Brain microvascular endothelial cell (primary cell): Measurements from ENCODE around the gene OPHN1.
"Not testable (repeated sequence)": the region's sequence is repeated elsewhere in the genome, so short reads cannot be mapped to it uniquely, and the experiment has no call there.

ENCODE experiments used
- DNase-seq: peaks from one replicate; pipeline ENCODE4 v3.0.0-alpha.2; 2020
- H3K27ac ChIP-seq: fragments of 250-450 bp; sonication (Bioruptor Pico); 2 replicates; pipeline ENCODE4 v1.5.1; 2020; ENCODE audit warnings: mild to moderate bottlenecking, moderate library complexity
- H3K27me3 ChIP-seq: fragments of 250-450 bp; sonication (Bioruptor Pico); replicated peaks from 2 replicates; pipeline ENCODE4 v1.5.1; 2020; ENCODE audit warnings: mild to moderate bottlenecking
- H3K36me3 ChIP-seq: fragments of 250-450 bp; sonication (Bioruptor Pico); replicated peaks from 2 replicates; pipeline ENCODE4 v1.5.1; 2020; ENCODE audit warnings: mild to moderate bottlenecking
- H3K4me3 ChIP-seq: 2 replicates; pipeline ENCODE4 v1.5.1; 2011; ENCODE audit warnings: low read depth, mild to moderate bottlenecking, control low read depth, low read length, moderate library complexity
- in situ Hi-C: cut with HindIII; loops from 2 replicates; pipeline ENCODE4 v1.10.0; 2017; ENCODE audit warnings: low sequenced_read_pairs, low pct_ligation_motif_present
- TF ChIP-seq, protein P1 (sequence below): IDR thresholded peaks from 2 replicates; pipeline ENCODE4 v1.5.1; 2011; ENCODE audit warnings: low read depth, mild to moderate bottlenecking, moderate library complexity, low read length, control low read depth, inconsistent platforms; ENCODE audit errors: missing control alignments

OPHN1 gene

DNA sequence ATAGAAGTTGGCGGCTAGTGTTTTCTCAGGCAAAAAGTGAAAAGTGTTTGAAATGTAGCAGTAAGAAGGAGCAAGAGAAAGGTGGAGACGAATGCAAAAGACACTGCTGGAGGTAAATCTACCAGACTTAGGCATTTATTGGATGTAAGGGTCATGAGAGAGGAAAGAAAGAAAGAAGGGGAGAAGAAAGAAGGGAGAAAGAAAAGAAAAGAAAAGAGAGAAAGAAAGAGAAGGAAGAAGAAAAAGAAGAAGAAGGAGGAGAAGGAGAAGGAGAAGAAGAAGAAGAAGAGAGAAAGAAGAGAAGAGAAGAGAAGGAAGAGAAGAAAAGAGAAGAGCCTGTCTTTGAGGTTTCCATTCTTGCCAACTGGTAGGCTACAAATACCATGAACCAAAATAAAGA, 31.2 kb downstream of the OPHN1 start:
- Histone ChIP-seq H3K27ac (no peak overlapping the region), H3K4me3 (no peak overlapping the region), H3K27me3 (no peaks in the 10 kb centered on the region), H3K36me3 (no peaks in the 10 kb centered on the region)
- in situ Hi-C loops: no loop called here
- DNase-seq: no peak
- TF ChIP-seq, protein P1, sequence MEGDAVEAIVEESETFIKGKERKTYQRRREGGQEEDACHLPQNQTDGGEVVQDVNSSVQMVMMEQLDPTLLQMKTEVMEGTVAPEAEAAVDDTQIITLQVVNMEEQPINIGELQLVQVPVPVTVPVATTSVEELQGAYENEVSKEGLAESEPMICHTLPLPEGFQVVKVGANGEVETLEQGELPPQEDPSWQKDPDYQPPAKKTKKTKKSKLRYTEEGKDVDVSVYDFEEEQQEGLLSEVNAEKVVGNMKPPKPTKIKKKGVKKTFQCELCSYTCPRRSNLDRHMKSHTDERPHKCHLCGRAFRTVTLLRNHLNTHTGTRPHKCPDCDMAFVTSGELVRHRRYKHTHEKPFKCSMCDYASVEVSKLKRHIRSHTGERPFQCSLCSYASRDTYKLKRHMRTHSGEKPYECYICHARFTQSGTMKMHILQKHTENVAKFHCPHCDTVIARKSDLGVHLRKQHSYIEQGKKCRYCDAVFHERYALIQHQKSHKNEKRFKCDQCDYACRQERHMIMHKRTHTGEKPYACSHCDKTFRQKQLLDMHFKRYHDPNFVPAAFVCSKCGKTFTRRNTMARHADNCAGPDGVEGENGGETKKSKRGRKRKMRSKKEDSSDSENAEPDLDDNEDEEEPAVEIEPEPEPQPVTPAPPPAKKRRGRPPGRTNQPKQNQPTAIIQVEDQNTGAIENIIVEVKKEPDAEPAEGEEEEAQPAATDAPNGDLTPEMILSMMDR: no peak

DNA sequence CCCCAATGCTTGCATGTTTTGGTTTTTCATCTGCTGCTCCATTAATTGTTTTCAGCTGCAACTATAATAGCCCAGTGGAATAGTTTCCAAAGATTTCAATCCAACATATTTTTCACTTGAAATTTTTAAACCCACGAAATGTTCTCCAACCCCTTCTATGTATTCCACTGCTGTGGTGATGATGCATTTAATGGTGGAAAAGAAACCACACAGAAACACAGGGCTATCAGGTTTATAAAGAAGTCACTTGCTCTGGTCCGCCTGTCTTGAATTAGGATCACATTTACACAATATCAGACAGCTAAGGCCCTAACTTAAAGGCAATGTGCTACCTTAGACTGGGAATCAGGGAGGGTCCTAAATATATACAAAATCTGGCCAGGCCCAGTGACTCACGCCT, 35.0 kb downstream of the OPHN1 start:
- DNase-seq: no peak
- no peak overlapping the region for H3K27ac ChIP-seq
- TF ChIP-seq, protein P1: no peak
- H3K4me3 ChIP-seq: no peak overlapping the region
- no peaks in the 10 kb centered on the region for H3K36me3 ChIP-seq
- in situ Hi-C loops: no loop called here
- no peaks in the 10 kb centered on the region for H3K27me3 ChIP-seq

DNA sequence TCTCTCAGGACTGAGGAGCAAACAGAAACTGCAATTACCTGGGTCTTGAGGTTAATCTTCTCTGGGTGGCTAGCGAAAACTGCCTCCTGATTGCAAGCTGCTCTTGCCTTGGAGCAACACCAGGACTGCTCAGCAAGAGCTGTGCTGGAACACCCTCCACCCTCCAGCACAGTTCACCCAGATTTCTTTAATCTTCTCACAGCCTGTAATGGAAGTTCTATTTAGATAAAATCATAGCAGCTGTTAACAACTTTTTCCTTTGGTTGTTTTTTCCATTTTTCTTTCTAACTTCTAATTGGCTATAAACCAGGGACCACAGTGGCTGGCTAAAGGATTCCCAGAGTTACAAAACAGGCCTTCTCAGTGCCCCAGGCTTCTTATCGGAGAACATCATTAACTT, 36.3 kb downstream of the OPHN1 start:
- in situ Hi-C loops: no loop called here
- DNase-seq: no peak
- Histone ChIP-seq H3K4me3 (no peak overlapping the region), H3K27me3 (no peaks in the 10 kb centered on the region), H3K36me3 (no peaks in the 10 kb centered on the region), H3K27ac (no peak overlapping the region)
- TF ChIP-seq, protein P1: no peak

DNA sequence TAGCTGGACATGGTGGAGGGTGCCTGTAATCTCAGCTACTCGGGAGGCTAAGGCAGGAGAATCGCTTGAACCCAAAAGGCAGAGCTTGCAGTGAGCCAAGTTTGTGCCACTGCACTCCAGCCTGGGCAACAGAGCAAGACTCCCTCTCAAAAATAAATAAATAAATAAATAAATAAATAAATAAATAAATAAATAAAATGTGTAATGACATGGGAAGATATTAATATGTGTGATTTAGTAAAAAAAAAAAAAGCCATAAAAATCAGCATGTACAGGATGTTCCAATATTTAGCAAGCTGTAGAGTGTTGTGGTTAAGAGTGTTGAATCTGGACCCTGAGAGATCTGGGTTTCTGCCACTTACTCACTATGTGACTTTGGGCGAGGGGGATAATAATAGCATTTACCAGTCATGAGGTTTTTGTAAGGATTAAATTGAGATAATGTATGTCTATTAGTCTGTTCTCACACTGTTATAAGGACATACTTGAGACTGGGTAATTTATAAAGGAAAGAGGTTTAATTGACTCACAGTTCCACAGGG, 43.8 kb downstream of the OPHN1 start:
- in situ Hi-C loops, H3K27ac ChIP-seq, H3K36me3 ChIP-seq, H3K4me3 ChIP-seq, DNase-seq, H3K27me3 ChIP-seq: not testable (repeated sequence)

DNA sequence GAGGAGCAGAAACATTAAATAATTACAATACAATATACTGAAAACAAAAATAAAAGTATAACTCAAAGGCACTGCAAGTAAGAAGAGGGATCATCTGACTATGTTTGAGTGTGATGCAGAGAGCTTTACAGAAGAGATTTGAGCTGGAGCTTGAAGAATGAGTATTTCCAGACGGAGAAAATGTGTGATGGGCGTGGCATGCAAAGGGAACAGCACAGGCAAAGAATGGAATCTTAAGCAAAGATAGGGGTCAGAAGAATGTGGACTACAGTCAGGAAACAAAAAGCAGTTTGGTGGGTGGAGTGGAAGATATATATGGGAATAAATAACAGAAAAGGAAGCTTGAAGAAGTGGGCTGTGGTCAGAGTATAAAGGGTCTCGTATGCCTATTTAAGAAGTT, 45.5 kb downstream of the OPHN1 start:
- H3K4me3 ChIP-seq: no peak overlapping the region
- in situ Hi-C loops: no loop called here
- H3K27me3 ChIP-seq: no peaks in the 10 kb centered on the region
- TF ChIP-seq, protein P1: no peak
- DNase-seq: no peak
- no peak overlapping the region for H3K27ac ChIP-seq
- no peaks in the 10 kb centered on the region for H3K36me3 ChIP-seq

DNA sequence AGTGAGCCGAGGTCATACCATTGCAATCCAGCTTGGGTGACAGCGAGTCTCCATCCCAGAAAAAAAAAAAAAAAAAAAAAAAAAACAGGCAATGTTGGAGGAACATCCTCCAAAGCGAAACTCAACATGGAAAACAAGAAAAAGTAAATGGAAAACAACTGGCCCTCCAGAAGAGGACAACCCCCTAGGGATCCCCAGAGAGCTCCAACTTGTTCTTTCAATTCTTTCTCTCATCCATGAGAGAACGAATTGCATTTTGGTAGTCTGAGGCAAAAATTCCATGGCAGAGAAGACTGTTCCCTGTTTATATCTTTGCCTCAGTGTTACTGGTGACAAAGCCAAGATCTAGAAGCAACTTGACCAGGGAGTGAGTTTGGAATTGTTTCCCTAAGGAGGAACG, 49.8 kb downstream of the OPHN1 start:
- TF ChIP-seq, protein P1: no peak
- DNase-seq: no peak
- H3K36me3 ChIP-seq: no peaks in the 10 kb centered on the region
- no peak overlapping the region for H3K27ac ChIP-seq
- no peak overlapping the region for H3K4me3 ChIP-seq
- in situ Hi-C loops: no loop called here
- no peaks in the 10 kb centered on the region for H3K27me3 ChIP-seq

DNA sequence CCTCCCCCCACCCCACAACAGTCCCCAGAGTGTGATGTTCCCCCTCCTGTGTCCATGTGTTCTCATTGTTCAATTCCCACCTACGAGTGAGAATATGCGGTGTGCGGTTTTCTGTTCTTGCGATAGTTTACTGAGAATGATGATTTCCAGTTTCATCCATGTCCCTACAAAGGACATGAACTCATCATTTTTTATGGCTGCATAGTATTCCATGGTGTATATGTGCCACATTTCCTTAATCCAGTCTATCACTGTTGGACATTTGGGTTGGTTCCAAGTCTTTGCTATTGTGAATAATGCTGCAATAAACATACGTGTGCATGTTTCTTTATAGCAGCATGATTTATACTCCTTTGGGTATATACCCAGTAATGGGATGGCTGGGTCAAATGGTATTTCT, 55.7 kb downstream of the OPHN1 start:
- H3K27ac ChIP-seq, DNase-seq, H3K36me3 ChIP-seq, H3K27me3 ChIP-seq, H3K4me3 ChIP-seq, in situ Hi-C loops: not testable (repeated sequence)
